HepG2 (cell line): ENCODE results near the gene RNGTT. TPM values are rescaled to one million over a fixed set of nuclear protein-coding genes. Genes with fewer than 3 reads are reported as not detected.
A peak's percentile ranks its signal among the peaks of the same experiment; 100 is the strongest.

Experiments
- HES4 ChIP-seq: sonication (generic); formaldehyde crosslinking; IDR thresholded peaks from 2 replicates; pipeline ENCODE4 v1.9.0; 2021; ENCODE audit warnings: mild to moderate bottlenecking, missing genetic modification reagents, borderline replicate concordance
- HMG20A ChIP-seq: IDR thresholded peaks from 2 replicates; pipeline ENCODE4 v1.6.1; 2016; ENCODE audit warnings: borderline replicate concordance
- HNRNPK ChIP-seq: fragments of 200-400 bp; formaldehyde crosslinking; IDR thresholded peaks from 2 replicates; pipeline ENCODE4 v1.6.1; 2018; ENCODE audit warnings: low read length, low read depth, moderate library complexity, mild to moderate bottlenecking; ENCODE audit not compliant: poor library complexity, severe bottlenecking
- KMT2B ChIP-seq: IDR thresholded peaks from 2 replicates; pipeline ENCODE4 v1.6.1; 2016; ENCODE audit warnings: missing genetic modification reagents, missing compliant biosample characterization
- PLRG1 ChIP-seq: fragments of 450-650 bp; conservative IDR thresholded peaks from 2 replicates; pipeline ENCODE4 v1.6.1; 2016
- POLR2A ChIP-seq, 2 experiments: IDR thresholded peaks; 2 replicates each; pipeline ENCODE4 v1.6.1; 2011; ENCODE audit warnings: low read depth in 2 of 2, low read length in 2 of 2, mild to moderate bottlenecking in 1 of 2, moderate library complexity in 1 of 2; ENCODE audit not compliant: insufficient read depth in 1 of 2
- RBFOX2 ChIP-seq: fragments of 200-400 bp; formaldehyde crosslinking; IDR thresholded peaks from 2 replicates; pipeline ENCODE4 v1.6.1; 2017; ENCODE audit warnings: low read depth, mild to moderate bottlenecking, low read length
- RORA ChIP-seq: sonication (generic); formaldehyde crosslinking; IDR thresholded peaks from 2 replicates; pipeline ENCODE4 v1.5.0; 2020; ENCODE audit warnings: mild to moderate bottlenecking, missing genetic modification reagents, moderate library complexity
- SALL2 ChIP-seq: sonication (generic); formaldehyde crosslinking; IDR thresholded peaks from 2 replicates; pipeline ENCODE4 v1.8.1; 2023; ENCODE audit warnings: mild to moderate bottlenecking, missing genetic modification reagents, inconsistent platforms
- SP2 ChIP-seq: sonication (generic); formaldehyde crosslinking; IDR thresholded peaks from 2 replicates; pipeline ENCODE4 v1.5.1; 2020; ENCODE audit warnings: mild to moderate bottlenecking, missing genetic modification reagents
- ZNF17 ChIP-seq: sonication (generic); formaldehyde crosslinking; IDR thresholded peaks from 2 replicates; pipeline ENCODE4 v1.5.0; 2020; ENCODE audit warnings: mild to moderate bottlenecking, missing genetic modification reagents
- ZNF263 ChIP-seq: sonication (generic); formaldehyde crosslinking; IDR thresholded peaks from 2 replicates; pipeline ENCODE4 v1.4.0; 2020; ENCODE audit warnings: missing genetic modification reagents
- ZNF607 ChIP-seq: sonication (generic); formaldehyde crosslinking; IDR thresholded peaks from 2 replicates; pipeline ENCODE4 v1.5.1; 2020; ENCODE audit warnings: missing genetic modification reagents, mild to moderate bottlenecking, borderline replicate concordance
- ZNF747 ChIP-seq: sonication (generic); formaldehyde crosslinking; IDR thresholded peaks from 2 replicates; pipeline ENCODE4 v1.8.1; 2023; ENCODE audit warnings: missing genetic modification reagents, mild to moderate bottlenecking, borderline replicate concordance
- ZNF841 ChIP-seq: sonication (generic); formaldehyde crosslinking; IDR thresholded peaks from 2 replicates; pipeline ENCODE4 v1.8.1; 2023; ENCODE audit warnings: missing genetic modification reagents, borderline replicate concordance
- ZSCAN31 ChIP-seq: sonication (generic); formaldehyde crosslinking; IDR thresholded peaks from 2 replicates; pipeline ENCODE4 v1.5.0; 2020; ENCODE audit warnings: low read depth, mild to moderate bottlenecking, missing genetic modification reagents
- polyA plus RNA-seq, 8 experiments: library from polyadenylated mRNA; depleted of rRNA in 3 of 8; stranded (reverse) in 7 of 8; unstranded in 1 of 8; fragments of >200 nt; fragmentation: Illumina TruSeq in 4 of 8; extraction: Trizol in 4 of 8; gene quantifications; 2 replicates each; pipeline versions ENCODE4 v1.2.1 to v1.2.3, GENCODE V29; 2011 to 2016; ENCODE audit warnings: low read depth in 4 of 8, missing spikeins in 1 of 8, mixed read lengths in 1 of 8; ENCODE audit not compliant: insufficient read depth in 1 of 8
- total RNA-seq, 5 experiments: library from RNA; depleted of rRNA; stranded (reverse); fragments of >200 nt; fragmentation: Illumina TruSeq; extraction: Trizol; gene quantifications; 2 replicates each; pipeline ENCODE4 v1.2.3, GENCODE V29; 2016; ENCODE audit warnings: low read depth in 1 of 5
- TF ChIP-seq, protein P1 (sequence below): sonication (generic); formaldehyde crosslinking; IDR thresholded peaks from 2 replicates; pipeline ENCODE4 v1.4.0; 2020; ENCODE audit warnings: mild to moderate bottlenecking, missing genetic modification reagents, borderline replicate concordance
- TF ChIP-seq, protein P2 (sequence below): sonication (generic); formaldehyde crosslinking; IDR thresholded peaks from 2 replicates; pipeline ENCODE4 v1.9.0; 2021; ENCODE audit warnings: missing genetic modification reagents, mild to moderate bottlenecking, borderline replicate concordance
- TF ChIP-seq, protein P3 (sequence below): sonication (generic); formaldehyde crosslinking; IDR thresholded peaks from 2 replicates; pipeline ENCODE4 v1.8.0; 2022; ENCODE audit warnings: mild to moderate bottlenecking, missing genetic modification reagents; ENCODE audit not compliant: insufficient replicate concordance
- TF ChIP-seq, protein P4 (sequence below): sonication (generic); formaldehyde crosslinking; IDR thresholded peaks from 2 replicates; pipeline ENCODE4 v1.4.0; 2020; ENCODE audit warnings: missing genetic modification reagents, borderline replicate concordance

The RNGTT gene
- total and polyA plus RNA-seq, 2 of the 13 experiments (the other 11 are each of a cell fraction or from before 2014, with no cell fraction given), result 6.0 to 22.6 TPM

DNA sequence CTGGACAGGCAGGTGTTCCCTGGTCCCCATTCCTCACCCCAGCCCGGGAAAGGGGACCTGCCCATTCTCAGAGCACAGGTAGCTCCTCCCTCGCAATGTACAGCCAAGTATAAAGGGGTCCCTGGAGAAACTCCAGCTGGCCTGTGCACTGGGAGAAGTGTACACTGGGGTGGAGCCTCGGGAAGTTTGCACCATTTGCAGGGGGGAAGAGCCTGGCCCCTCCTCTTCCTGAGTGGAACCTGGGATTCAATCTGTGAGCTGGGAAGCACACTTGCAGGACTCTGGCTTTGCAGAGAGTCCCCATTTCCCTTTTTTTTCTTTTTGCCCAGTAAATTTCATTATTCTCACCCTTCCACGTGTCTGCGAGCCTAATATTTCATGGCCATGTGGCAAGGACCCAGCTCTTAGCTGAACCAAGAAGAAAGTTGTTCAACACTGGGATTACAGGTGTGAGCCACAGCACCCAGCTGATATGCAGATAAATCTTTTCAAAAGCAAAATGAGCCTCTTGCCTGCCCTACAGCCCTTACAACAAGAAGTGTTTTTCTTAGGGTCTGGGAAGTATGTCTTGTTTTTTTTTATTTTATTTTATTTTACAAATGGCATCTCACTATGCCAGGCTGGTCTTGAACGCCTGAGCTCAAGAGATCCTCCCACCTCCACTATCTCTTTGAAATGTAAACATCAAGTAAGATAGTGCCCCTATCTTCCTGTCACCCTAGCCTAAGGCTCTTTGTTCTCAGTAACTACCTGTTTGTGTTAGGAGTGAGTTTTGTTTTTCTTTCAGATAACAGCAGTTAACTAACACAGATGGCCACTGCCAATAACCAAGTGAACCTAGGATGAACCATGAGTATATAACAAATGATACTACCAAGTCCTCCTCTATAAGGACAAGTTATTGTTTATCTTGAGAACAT is 9.3 kb upstream of the RNGTT start (continued):
- TF ChIP-seq HES4 (CRISPR knock-in tag), result no peak
- peak; percentile 91 for TF ChIP-seq HMG20A (CRISPR knock-in tag)
- no peak for TF ChIP-seq ZNF607
- TF ChIP-seq RORA, result no peak
- TF ChIP-seq ZSCAN31, result no peak; the same call in 1 of the 2 replicates
- TF ChIP-seq SALL2, result no peak
- TF ChIP-seq RBFOX2, result no peak
- TF ChIP-seq PLRG1, result no peak
- TF ChIP-seq ZNF841 (CRISPR knock-in tag), result no peak
- TF ChIP-seq, protein P1, sequence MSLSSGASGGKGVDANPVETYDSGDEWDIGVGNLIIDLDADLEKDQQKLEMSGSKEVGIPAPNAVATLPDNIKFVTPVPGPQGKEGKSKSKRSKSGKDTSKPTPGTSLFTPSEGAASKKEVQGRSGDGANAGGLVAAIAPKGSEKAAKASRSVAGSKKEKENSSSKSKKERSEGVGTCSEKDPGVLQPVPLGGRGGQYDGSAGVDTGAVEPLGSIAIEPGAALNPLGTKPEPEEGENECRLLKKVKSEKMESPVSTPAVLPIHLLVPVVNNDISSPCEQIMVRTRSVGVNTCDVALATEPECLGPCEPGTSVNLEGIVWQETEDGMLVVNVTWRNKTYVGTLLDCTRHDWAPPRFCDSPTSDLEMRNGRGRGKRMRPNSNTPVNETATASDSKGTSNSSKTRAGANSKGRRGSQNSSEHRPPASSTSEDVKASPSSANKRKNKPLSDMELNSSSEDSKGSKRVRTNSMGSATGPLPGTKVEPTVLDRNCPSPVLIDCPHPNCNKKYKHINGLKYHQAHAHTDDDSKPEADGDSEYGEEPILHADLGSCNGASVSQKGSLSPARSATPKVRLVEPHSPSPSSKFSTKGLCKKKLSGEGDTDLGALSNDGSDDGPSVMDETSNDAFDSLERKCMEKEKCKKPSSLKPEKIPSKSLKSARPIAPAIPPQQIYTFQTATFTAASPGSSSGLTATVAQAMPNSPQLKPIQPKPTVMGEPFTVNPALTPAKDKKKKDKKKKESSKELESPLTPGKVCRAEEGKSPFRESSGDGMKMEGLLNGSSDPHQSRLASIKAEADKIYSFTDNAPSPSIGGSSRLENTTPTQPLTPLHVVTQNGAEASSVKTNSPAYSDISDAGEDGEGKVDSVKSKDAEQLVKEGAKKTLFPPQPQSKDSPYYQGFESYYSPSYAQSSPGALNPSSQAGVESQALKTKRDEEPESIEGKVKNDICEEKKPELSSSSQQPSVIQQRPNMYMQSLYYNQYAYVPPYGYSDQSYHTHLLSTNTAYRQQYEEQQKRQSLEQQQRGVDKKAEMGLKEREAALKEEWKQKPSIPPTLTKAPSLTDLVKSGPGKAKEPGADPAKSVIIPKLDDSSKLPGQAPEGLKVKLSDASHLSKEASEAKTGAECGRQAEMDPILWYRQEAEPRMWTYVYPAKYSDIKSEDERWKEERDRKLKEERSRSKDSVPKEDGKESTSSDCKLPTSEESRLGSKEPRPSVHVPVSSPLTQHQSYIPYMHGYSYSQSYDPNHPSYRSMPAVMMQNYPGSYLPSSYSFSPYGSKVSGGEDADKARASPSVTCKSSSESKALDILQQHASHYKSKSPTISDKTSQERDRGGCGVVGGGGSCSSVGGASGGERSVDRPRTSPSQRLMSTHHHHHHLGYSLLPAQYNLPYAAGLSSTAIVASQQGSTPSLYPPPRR (CRISPR knock-in tag), result peak; percentile 97
- TF ChIP-seq, protein P2, sequence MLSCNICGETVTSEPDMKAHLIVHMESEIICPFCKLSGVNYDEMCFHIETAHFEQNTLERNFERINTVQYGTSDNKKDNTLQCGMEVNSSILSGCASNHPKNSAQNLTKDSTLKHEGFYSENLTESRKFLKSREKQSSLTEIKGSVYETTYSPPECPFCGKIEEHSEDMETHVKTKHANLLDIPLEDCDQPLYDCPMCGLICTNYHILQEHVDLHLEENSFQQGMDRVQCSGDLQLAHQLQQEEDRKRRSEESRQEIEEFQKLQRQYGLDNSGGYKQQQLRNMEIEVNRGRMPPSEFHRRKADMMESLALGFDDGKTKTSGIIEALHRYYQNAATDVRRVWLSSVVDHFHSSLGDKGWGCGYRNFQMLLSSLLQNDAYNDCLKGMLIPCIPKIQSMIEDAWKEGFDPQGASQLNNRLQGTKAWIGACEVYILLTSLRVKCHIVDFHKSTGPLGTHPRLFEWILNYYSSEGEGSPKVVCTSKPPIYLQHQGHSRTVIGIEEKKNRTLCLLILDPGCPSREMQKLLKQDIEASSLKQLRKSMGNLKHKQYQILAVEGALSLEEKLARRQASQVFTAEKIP, result no peak
- TF ChIP-seq ZNF747, result no peak
- TF ChIP-seq, protein P3, sequence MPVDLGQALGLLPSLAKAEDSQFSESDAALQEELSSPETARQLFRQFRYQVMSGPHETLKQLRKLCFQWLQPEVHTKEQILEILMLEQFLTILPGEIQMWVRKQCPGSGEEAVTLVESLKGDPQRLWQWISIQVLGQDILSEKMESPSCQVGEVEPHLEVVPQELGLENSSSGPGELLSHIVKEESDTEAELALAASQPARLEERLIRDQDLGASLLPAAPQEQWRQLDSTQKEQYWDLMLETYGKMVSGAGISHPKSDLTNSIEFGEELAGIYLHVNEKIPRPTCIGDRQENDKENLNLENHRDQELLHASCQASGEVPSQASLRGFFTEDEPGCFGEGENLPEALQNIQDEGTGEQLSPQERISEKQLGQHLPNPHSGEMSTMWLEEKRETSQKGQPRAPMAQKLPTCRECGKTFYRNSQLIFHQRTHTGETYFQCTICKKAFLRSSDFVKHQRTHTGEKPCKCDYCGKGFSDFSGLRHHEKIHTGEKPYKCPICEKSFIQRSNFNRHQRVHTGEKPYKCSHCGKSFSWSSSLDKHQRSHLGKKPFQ (CRISPR knock-in tag), result no peak
- no peak; the same call in 1 of the 2 replicates for TF ChIP-seq KMT2B (CRISPR knock-in tag)
- no peak for TF ChIP-seq ZNF17 (CRISPR knock-in tag)
- no peak for TF ChIP-seq SP2
- TF ChIP-seq ZNF263 (CRISPR knock-in tag), result no peak
- TF ChIP-seq, protein P4, sequence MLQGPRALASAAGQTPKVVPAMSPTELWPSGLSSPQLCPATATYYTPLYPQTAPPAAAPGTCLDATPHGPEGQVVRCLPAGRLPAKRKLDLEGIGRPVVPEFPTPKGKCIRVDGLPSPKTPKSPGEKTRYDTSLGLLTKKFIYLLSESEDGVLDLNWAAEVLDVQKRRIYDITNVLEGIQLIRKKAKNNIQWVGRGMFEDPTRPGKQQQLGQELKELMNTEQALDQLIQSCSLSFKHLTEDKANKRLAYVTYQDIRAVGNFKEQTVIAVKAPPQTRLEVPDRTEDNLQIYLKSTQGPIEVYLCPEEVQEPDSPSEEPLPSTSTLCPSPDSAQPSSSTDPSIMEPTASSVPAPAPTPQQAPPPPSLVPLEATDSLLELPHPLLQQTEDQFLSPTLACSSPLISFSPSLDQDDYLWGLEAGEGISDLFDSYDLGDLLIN, result no peak
- no peak for TF ChIP-seq HNRNPK
- no peak for TF ChIP-seq POLR2A (IDR thresholded peaks at IDR 0.05; ENCODE audit: insufficient read depth in 1 of 2, low read depth in 2 of 2, low read length in 2 of 2)
